SH-SY5Y (cell line): ENCODE data around the gene CDH5.

ENCODE experiments used
- GATA2 ChIP-seq: IDR thresholded peaks from 2 replicates; pipeline ENCODE4 v1.6.1; 2011; ENCODE audit warnings: mild to moderate bottlenecking, low read depth, low read length
- GATA3 ChIP-seq: IDR thresholded peaks from 2 replicates; pipeline ENCODE4 v1.6.1; 2011; ENCODE audit warnings: low read depth, mild to moderate bottlenecking, low read length, moderate library complexity

DNA sequence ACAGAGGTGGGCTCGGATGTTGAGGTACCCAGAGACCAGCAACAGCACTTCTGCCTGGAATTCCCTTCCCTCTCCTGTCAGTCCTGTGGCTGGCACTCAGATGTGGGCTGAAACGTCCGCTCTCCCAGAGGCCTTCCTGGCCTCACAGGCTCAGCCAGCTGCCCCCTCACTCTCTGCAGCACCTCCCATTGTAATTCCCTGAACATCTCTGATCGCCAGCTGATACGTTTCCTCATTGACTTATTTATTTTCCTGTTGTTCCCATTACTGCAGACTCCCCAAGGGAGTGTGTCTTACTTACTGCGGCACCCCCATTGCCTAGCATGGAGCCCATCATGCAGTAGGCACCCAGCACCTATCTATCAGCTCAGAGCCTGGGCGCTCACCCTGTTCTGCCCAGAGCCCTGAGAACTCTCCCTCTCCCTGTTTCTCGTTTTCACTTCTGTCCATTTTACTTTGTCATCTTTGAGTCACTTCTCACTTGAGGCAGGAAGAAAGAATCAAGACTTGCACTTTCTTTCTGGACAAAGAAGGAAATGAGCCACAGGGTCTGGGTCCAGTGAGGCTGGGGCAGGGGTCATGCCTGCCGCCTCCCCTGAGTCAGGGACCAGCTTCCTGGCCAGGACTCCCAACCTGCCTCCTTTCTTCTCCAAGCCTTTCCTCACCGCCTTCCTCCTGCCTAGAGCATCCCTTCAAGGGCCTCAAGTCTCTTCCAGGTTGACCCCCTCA is 10.2 kb downstream of the CDH5 start:
- no peak for TF ChIP-seq GATA3
- no peak for TF ChIP-seq GATA2
